Sigmoid colon (tissue), 7 donors: Measurements from ENCODE around the gene FNDC1. TPM values are rescaled to one million over a fixed set of nuclear protein-coding genes. Genes with fewer than 3 reads are reported as not detected.
A peak's percentile ranks its signal among the peaks of the same experiment; 100 is the strongest.

Experiments used
- DNase-seq: peaks from one replicate; pipeline ENCODE4 v3.0.0-alpha.2; 2019
- H3K27ac ChIP-seq, 4 donors: fragments of 200-600 bp; sonication (generic); one replicate each; pipeline ENCODE4 v1.5.1; 2016 to 2019; ENCODE audit warnings: mild to moderate bottlenecking in 1 of 4
- H3K27me3 ChIP-seq, 3 donors: fragments of 200-600 bp; sonication (generic); one replicate each; pipeline ENCODE4 v1.5.1; 2019; ENCODE audit warnings: mild to moderate bottlenecking in 1 of 3
- H3K36me3 ChIP-seq, 4 donors: fragments of 200-600 bp; sonication (generic); one replicate each; pipeline ENCODE4 v1.5.1; 2016 to 2019
- H3K4me1 ChIP-seq, 4 donors: fragments of 200-600 bp; sonication (generic); one replicate each; pipeline ENCODE4 v1.5.1; 2017 to 2019
- H3K4me3 ChIP-seq, 4 donors: fragments of 200-600 bp; sonication (generic); one replicate each; pipeline ENCODE4 v1.5.1; 2017 to 2019; ENCODE audit warnings: mild to moderate bottlenecking in 2 of 4, moderate library complexity in 1 of 4
- H3K9me3 ChIP-seq, 4 donors: fragments of 200-600 bp in 3 of 4; sonication (generic) in 3 of 4; one replicate each; pipeline versions ENCODE4 v1.5.1 to v1.6.1; 2013 to 2019
- EP300 ChIP-seq, 4 donors: sonication (generic); formaldehyde crosslinking; IDR thresholded peaks; one replicate each; pipeline ENCODE4 v1.6.1; 2017; ENCODE audit warnings: antibody characterized with exemption in 4 of 4
- POLR2A ChIP-seq, 2 donors: fragments of 450-650 bp; IDR thresholded peaks; one replicate each; pipeline ENCODE4 v1.6.1; 2016; ENCODE audit warnings: antibody characterized with exemption in 2 of 2, mild to moderate bottlenecking in 2 of 2, moderate library complexity in 2 of 2
- POLR2AphosphoS5 ChIP-seq, 4 donors: sonication (generic); formaldehyde crosslinking; IDR thresholded peaks; one replicate each; pipeline ENCODE4 v1.6.1; 2017; ENCODE audit warnings: antibody characterized with exemption in 4 of 4
- WGBS, 2 donors: extraction: QIAGEN DNeasy Blood & Tissue Kit; methylation state at CpG; one replicate each; pipeline ENCODE4 v1.1.7; 2013; 5-methylcytosine and 5-hydroxymethylcytosine counted together
- intact Hi-C: fragments of 100-400 bp; cut with DNase I; formaldehyde crosslinking; loops from one replicate; pipeline ENCODE4 v1.15.1; 2023
- polyA plus RNA-seq, 3 donors: library from polyadenylated mRNA; stranded (reverse); fragments of 200-250 nt; gene quantifications; one replicate each; pipeline ENCODE4 v1.2.3, GENCODE V29; 2013
- total RNA-seq, 4 donors: library from RNA; depleted of rRNA; stranded (reverse); fragments of >200 nt; gene quantifications; one replicate each; pipeline ENCODE4 v1.1.0, GENCODE V29; 2016
- TF ChIP-seq, protein P1 (sequence below), 4 experiments: fragments of 450-650 bp in 3 of 4; fragments of 200-600 bp in 1 of 4; IDR thresholded peaks; one replicate each; pipeline ENCODE4 v1.5.1; 2016 to 2019; ENCODE audit warnings: antibody characterized with exemption in 4 of 4, mild to moderate bottlenecking in 3 of 4, moderate library complexity in 2 of 4
- donor health status: healthy with polysubstance abuse.
- donor health status: Bipolar disorder and iron deficiency.
- donor health status: healthy.

FNDC1 gene
- total and polyA plus RNA-seq, 7 donors, result 0.89 to 19.8 (median 16.8) TPM; not detected in 2

DNA sequence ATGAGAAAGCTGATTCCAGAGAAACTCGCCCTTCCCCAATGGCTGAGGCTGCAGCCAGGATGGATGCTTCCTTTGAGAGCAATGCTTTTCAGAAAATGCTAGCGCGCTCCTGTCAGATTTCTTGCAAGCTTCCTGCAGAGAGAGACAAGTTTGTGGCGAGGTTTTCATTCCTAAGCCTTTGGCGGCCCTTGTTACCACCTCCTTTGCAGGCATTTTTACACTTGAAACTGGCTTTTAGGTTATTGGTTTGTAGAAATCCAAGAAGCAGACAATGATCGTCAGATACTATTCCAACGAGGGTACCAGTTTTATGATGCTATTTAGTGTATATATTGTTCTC is 1.1 kb downstream of the FNDC1 start:
- peak overlapping the region in 3 of 4 donors; percentile 42 to 63 (median 58) for H3K27ac ChIP-seq
- intact Hi-C loops, result loop anchor here (10.0 kb wide), 1 partner anchor 294 kb away; no protein-coding TSS in a partner anchor
- H3K4me3 ChIP-seq, result peak overlapping the region; percentile 13 to 53 (median 42)
- no peaks in the 10 kb centered on the region for H3K36me3 ChIP-seq
- H3K27me3 ChIP-seq, result peaks cover 0 to 82% (median 32%) of the 10 kb centered on the region in 3 donors
- H3K9me3 ChIP-seq, result no peaks in the 10 kb centered on the region
- TF ChIP-seq POLR2AphosphoS5 (IDR thresholded peaks at IDR 0.05) (no peak), EP300 (IDR thresholded peaks at IDR 0.05) (no peak), POLR2A (IDR thresholded peaks at IDR 0.05) (no peak)
- TF ChIP-seq, protein P1, sequence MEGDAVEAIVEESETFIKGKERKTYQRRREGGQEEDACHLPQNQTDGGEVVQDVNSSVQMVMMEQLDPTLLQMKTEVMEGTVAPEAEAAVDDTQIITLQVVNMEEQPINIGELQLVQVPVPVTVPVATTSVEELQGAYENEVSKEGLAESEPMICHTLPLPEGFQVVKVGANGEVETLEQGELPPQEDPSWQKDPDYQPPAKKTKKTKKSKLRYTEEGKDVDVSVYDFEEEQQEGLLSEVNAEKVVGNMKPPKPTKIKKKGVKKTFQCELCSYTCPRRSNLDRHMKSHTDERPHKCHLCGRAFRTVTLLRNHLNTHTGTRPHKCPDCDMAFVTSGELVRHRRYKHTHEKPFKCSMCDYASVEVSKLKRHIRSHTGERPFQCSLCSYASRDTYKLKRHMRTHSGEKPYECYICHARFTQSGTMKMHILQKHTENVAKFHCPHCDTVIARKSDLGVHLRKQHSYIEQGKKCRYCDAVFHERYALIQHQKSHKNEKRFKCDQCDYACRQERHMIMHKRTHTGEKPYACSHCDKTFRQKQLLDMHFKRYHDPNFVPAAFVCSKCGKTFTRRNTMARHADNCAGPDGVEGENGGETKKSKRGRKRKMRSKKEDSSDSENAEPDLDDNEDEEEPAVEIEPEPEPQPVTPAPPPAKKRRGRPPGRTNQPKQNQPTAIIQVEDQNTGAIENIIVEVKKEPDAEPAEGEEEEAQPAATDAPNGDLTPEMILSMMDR (IDR thresholded peaks at IDR 0.05), result no peak
- 7 to 9% methylated on average over 7 of the region's 7 CpGs for WGBS, 2 donors
- peaks cover 0 to 25% (median 22%) of the 10 kb centered on the region in 4 donors for H3K4me1 ChIP-seq
- DNase-seq, result no peak

DNA sequence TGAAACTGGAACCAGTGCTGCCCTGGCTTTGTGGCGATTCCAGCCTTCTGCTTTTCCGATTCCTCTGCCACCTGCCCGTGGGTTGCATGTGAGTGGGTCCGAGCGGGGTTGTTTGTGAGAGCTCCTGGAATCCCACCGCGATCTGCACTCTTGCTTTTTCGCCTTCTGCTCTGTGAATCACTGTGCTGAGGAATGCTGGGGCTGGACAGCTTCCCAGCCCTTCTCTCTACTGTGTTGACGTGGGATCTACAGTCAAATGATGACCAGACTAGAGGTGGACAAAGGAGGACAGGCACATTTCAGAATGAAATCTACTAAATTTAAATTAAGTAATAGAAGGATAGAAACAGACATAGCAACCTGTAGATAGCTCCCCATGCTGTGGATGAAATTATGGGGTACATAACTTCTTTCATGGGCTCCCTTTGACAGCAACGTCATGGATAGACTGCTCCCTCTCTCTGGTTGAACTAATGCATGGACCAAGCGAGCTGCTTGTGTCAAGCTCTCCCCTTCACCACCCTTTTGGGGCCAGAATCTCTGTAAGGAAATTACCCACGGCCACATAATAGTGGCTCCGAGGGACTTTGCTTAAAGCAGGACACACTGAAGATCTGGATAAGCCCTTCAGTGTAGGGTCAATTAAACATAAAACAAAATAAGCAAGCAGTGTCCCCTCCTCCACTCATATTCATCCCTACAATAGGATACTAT is 2.0 kb downstream of the FNDC1 start:
- Histone ChIP-seq H3K27ac (peak overlapping the region in 2 of 4 donors; percentile 20 to 63), H3K27me3 (peaks cover 0 to 81% (median 32%) of the 10 kb centered on the region in 3 donors), H3K36me3 (no peaks in the 10 kb centered on the region), H3K4me1 (peaks cover 0 to 25% (median 22%) of the 10 kb centered on the region in 4 donors), H3K4me3 (peak overlapping the region in 3 of 4 donors; percentile 37 to 53 (median 48)), H3K9me3 (no peaks in the 10 kb centered on the region)
- DNase-seq, result no peak
- WGBS, 2 donors, result 47 to 54% methylated on average over 13 of the region's 13 CpGs
- TF ChIP-seq, protein P1 (IDR thresholded peaks at IDR 0.05), result no peak
- intact Hi-C loops, result loop anchor here (10.0 kb wide), 1 partner anchor 294 kb away; no protein-coding TSS in a partner anchor

DNA sequence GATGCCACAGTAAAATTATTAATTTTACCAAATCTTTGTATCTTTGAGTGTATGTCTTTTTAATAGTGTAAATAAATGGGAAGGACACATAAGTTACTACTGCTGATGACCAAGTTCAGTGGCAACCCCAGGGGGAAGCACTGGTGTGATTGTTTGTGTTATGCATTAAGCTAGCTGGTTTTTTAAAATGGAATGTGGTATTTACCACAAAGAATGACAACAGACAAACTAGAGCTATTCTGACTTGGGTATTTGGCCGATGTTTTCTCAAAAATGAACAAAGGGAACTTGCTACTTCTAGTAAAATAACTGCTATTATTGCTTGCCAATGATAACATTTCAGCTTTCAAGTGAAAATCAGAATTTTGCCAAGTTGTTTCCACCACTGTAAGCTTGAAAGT is 2.9 kb downstream of the FNDC1 start:
- no peak for TF ChIP-seq EP300 (IDR thresholded peaks at IDR 0.05)
- no peak for TF ChIP-seq POLR2A (IDR thresholded peaks at IDR 0.05)
- no peak for TF ChIP-seq POLR2AphosphoS5 (IDR thresholded peaks at IDR 0.05)
- TF ChIP-seq, protein P1 (IDR thresholded peaks at IDR 0.05), result no peak
- WGBS, 2 donors, result 68 to 72% methylated on average over 1 of the region's 1 CpG
- Histone ChIP-seq H3K9me3 (no peaks in the 10 kb centered on the region), H3K27ac (no peak overlapping the region), H3K4me1 (peaks cover 0 to 25% (median 22%) of the 10 kb centered on the region in 4 donors), H3K27me3 (peaks cover 0 to 73% (median 32%) of the 10 kb centered on the region in 3 donors), H3K36me3 (no peaks in the 10 kb centered on the region), H3K4me3 (no peak overlapping the region)
- no peak for DNase-seq
- intact Hi-C loops, result loop anchor here (2.0 to 10.0 kb wide), 2 partner anchors 79 to 293 kb away; no protein-coding TSS in a partner anchor

DNA sequence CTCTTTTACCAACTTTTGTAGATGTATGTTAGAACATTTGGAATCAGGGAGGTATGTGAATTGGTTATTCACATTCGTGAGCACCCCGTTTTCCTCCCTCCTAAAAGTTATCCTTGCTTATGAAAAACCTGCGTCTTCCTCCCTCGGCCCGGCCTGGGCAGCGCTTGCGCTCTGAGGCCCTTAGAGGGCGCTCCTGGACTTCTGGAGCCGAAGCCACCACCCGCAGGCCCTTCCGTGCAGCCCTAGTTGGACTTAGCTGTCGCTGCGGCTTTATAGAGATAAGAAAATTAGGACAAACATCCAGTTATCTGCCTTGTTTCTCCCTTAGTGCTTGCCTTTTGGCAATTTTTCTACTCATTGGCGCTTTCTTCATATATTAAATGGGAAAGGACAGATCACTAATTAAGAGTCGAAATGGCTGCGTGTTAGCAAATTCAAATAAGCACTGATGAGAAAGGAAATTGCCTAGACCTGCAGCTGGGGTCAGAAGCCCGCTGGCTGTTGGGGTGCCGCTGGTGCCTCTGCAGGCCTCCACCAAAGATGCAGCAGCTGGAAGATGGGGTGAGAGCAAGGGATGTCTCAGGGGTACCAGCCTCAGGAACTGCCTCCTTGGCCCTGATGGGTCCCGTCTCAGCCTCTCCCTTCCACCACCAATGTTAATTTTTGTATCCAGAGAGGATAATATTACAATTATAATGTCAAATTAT is 5.2 kb downstream of the FNDC1 start:
- 11% methylated on average over 19 of the region's 19 CpGs for WGBS, 2 donors
- intact Hi-C loops, result loop anchor here (2.0 to 10.0 kb wide), 2 partner anchors 290 to 480 kb away; no protein-coding TSS in a partner anchor
- peak; percentile 82 for DNase-seq
- Histone ChIP-seq H3K27ac (no peak overlapping the region), H3K27me3 (peaks cover 0 to 52% (median 20%) of the 10 kb centered on the region in 3 donors), H3K4me3 (no peak overlapping the region), H3K36me3 (no peaks in the 10 kb centered on the region), H3K4me1 (peaks cover 0 to 20% (median 18%) of the 10 kb centered on the region in 4 donors), H3K9me3 (no peaks in the 10 kb centered on the region)
- TF ChIP-seq POLR2AphosphoS5 (IDR thresholded peaks at IDR 0.05) (no peak), POLR2A (IDR thresholded peaks at IDR 0.05) (no peak), EP300 (IDR thresholded peaks at IDR 0.05) (no peak)
- TF ChIP-seq, protein P1 (IDR thresholded peaks at IDR 0.05), result peak; percentile 29 to 89 (median 70)
